ENCODE measurements around the gene CLIC6. TPM values are rescaled to one million over a fixed set of nuclear protein-coding genes. Genes with fewer than 3 reads are reported as not detected.

CLIC6 gene
- total RNA-seq, 1 experiment from 2014 or later: not detected

GRCh38 chr21:34639882-34640788 lies 28.7 kb upstream of the CLIC6 start:
- ChIA-PET POLR2A (no interaction called here), CTCF (interaction anchor here (0.7 to 1.6 kb wide), 3 partner anchors 11 to 38 kb away, joined by 3 to 4 read pairs (median 4); no protein-coding TSS in a partner anchor)
- intact Hi-C loops (cut with micrococcal nuclease): no loop called here
- no peak for TF ChIP-seq CTCF (IDR thresholded peaks at IDR 0.05; ENCODE audit: unreplicated experiment)
- H3K4me1 Mint-ChIP-seq (ENCODE audit: insufficient read depth, unreplicated experiment): peaks cover 9% of the 10 kb centered on the region
- no peak overlapping the region for H3K4me3 Mint-ChIP-seq (ENCODE audit: unreplicated experiment)
- no TSS peak for BruUV-seq (replicated peaks)
- H3K27me3 Mint-ChIP-seq (ENCODE audit: insufficient read depth, unreplicated experiment): peaks cover 13% of the 10 kb centered on the region
- no peak overlapping the region for H3K27ac Mint-ChIP-seq (ENCODE audit: low read depth, unreplicated experiment)
- H3K9me3 Mint-ChIP-seq (ENCODE audit: unreplicated experiment): no peaks in the 10 kb centered on the region
- DNase-seq (ENCODE audit: unreplicated experiment): no peak
- no peaks in the 10 kb centered on the region for H3K36me3 Mint-ChIP-seq (ENCODE audit: insufficient read depth, unreplicated experiment)

- Mint-ChIP-seq H3K27ac (ENCODE audit: low read depth, unreplicated experiment) (no peak overlapping the region), H3K4me3 (ENCODE audit: unreplicated experiment) (no peak overlapping the region), H3K27me3 (ENCODE audit: insufficient read depth, unreplicated experiment) (peaks cover 11% of the 10 kb centered on the region), H3K36me3 (ENCODE audit: insufficient read depth, unreplicated experiment) (no peaks in the 10 kb centered on the region), H3K4me1 (ENCODE audit: insufficient read depth, unreplicated experiment) (peaks cover 9% of the 10 kb centered on the region), H3K9me3 (ENCODE audit: unreplicated experiment) (no peaks in the 10 kb centered on the region)
- BruUV-seq (replicated peaks): no TSS peak
- CTCF ChIA-PET: interaction anchor here (1.1 to 1.6 kb wide), 2 partner anchors 11 to 12 kb away, joined by 3 to 4 read pairs; no protein-coding TSS in a partner anchor
- TF ChIP-seq CTCF (IDR thresholded peaks at IDR 0.05; ENCODE audit: unreplicated experiment): no peak
- peak; percentile 33 for DNase-seq (ENCODE audit: unreplicated experiment)
- POLR2A ChIA-PET: no interaction called here
- intact Hi-C loops (cut with micrococcal nuclease): no loop called here
These were observed 27.9 kb upstream of the CLIC6 start for GRCh38 chr21:34640858-34641257.

GRCh38 chr21:34642211-34643075 lies 26.4 kb upstream of the CLIC6 start:
- Mint-ChIP-seq H3K36me3 (ENCODE audit: insufficient read depth, unreplicated experiment) (no peaks in the 10 kb centered on the region), H3K4me3 (ENCODE audit: unreplicated experiment) (no peak overlapping the region), H3K9me3 (ENCODE audit: unreplicated experiment) (no peaks in the 10 kb centered on the region), H3K27ac (ENCODE audit: low read depth, unreplicated experiment) (no peak overlapping the region), H3K27me3 (ENCODE audit: insufficient read depth, unreplicated experiment) (peaks cover 6% of the 10 kb centered on the region), H3K4me1 (ENCODE audit: insufficient read depth, unreplicated experiment) (peaks cover 9% of the 10 kb centered on the region)
- POLR2A ChIA-PET: no interaction called here
- CTCF ChIA-PET: interaction anchor here (0.7 to 1.0 kb wide), 2 partner anchors 12 to 274 kb away, joined by 3 read pairs; no protein-coding TSS in a partner anchor
- intact Hi-C loops (cut with micrococcal nuclease): no loop called here
- no peak for DNase-seq (ENCODE audit: unreplicated experiment)
- no peak for TF ChIP-seq CTCF (IDR thresholded peaks at IDR 0.05; ENCODE audit: unreplicated experiment)
- no TSS peak for BruUV-seq (replicated peaks)

GRCh38 chr21:34644825-34645224 lies 24.0 kb upstream of the CLIC6 start:
- BruUV-seq (replicated peaks): no TSS peak
- Mint-ChIP-seq H3K27ac (ENCODE audit: low read depth, unreplicated experiment) (no peak overlapping the region), H3K4me3 (ENCODE audit: unreplicated experiment) (no peak overlapping the region), H3K9me3 (ENCODE audit: unreplicated experiment) (no peaks in the 10 kb centered on the region), H3K27me3 (ENCODE audit: insufficient read depth, unreplicated experiment) (peaks cover 30% of the 10 kb centered on the region), H3K4me1 (ENCODE audit: insufficient read depth, unreplicated experiment) (peaks cover 9% of the 10 kb centered on the region), H3K36me3 (ENCODE audit: insufficient read depth, unreplicated experiment) (no peaks in the 10 kb centered on the region)
- DNase-seq (ENCODE audit: unreplicated experiment): no peak
- ChIA-PET CTCF (interaction anchor here (0.7 kb wide), 1 partner anchor 658 kb away, joined by 3 read pairs; no protein-coding TSS in a partner anchor), POLR2A (no interaction called here)
- no peak for TF ChIP-seq CTCF (IDR thresholded peaks at IDR 0.05; ENCODE audit: unreplicated experiment)
- intact Hi-C loops (cut with micrococcal nuclease): no loop called here

Data from MCF 10A (cell line).